ENCODE results near the gene MYO10.

Gene MYO10

DNA sequence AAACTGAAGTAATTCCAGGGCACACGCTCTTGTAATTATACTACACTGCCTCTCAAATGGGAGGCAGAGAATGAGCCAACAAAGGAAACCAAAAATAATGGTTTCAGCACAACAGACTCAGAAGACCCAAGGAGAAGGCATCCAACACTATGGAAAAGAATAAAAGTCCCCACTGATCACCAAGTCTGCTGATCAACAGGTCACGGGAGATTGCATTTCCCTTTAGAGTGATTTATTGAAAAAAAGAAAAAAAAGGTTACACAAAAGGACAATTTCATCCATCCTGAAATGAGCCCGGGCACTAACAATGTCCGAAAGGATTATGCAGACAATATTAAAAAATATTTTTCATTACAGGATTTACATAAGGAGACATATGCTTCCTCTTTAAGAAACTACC, 28.8 kb downstream of the MYO10 start:
- DNase-seq (ENCODE audit: insufficient read length, low spot score) = no peak
- no peak for TF ChIP-seq POLR2AphosphoS5 (IDR thresholded peaks at IDR 0.05; ENCODE audit: low read depth, low read length)
- TF ChIP-seq POU2F2 (IDR thresholded peaks at IDR 0.05; ENCODE audit: low read depth, low read length) = no peak
- TF ChIP-seq TAF1 (IDR thresholded peaks at IDR 0.05; ENCODE audit: low read depth, low read length) = no peak
- TF ChIP-seq PAX5 (IDR thresholded peaks at IDR 0.05; ENCODE audit: insufficient read depth, low read length, severe bottlenecking) = no peak
- no peak for TF ChIP-seq SPI1 (IDR thresholded peaks at IDR 0.05; ENCODE audit: low read depth, low read length)
- no peak for TF ChIP-seq POLR2A (IDR thresholded peaks at IDR 0.05; ENCODE audit: low read depth, low read length)
- no peak for FAIRE-seq

DNA sequence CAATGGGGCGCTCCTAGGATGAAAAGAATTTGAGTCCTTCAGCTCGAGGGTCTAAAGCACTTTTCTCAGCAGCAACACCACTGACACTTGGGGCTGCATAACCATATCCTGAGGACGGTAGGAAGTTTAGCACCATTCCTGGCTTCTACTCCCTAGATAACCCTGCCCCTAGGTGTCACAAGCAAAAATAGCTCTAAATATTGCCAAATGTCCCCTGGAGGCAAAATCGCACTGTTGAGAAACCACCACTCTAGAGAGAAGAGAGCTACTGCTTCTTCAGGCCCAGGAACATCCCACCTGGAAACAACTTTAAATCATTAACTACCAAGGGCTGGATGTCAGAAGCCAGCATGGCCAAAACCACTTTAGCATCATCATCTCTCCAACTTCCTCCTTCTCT, 29.8 kb downstream of the MYO10 start:
- FAIRE-seq (no peak), DNase-seq (ENCODE audit: insufficient read length, low spot score) (no peak)
- no peak for TF ChIP-seq PAX5 (IDR thresholded peaks at IDR 0.05; ENCODE audit: insufficient read depth, low read length, severe bottlenecking)
- TF ChIP-seq POLR2AphosphoS5 (IDR thresholded peaks at IDR 0.05; ENCODE audit: low read depth, low read length) = no peak
- TF ChIP-seq POU2F2 (IDR thresholded peaks at IDR 0.05; ENCODE audit: low read depth, low read length) = no peak
- no peak for TF ChIP-seq TAF1 (IDR thresholded peaks at IDR 0.05; ENCODE audit: low read depth, low read length)
- TF ChIP-seq POLR2A (IDR thresholded peaks at IDR 0.05; ENCODE audit: low read depth, low read length) = no peak
- TF ChIP-seq SPI1 (IDR thresholded peaks at IDR 0.05; ENCODE audit: low read depth, low read length) = no peak

DNA sequence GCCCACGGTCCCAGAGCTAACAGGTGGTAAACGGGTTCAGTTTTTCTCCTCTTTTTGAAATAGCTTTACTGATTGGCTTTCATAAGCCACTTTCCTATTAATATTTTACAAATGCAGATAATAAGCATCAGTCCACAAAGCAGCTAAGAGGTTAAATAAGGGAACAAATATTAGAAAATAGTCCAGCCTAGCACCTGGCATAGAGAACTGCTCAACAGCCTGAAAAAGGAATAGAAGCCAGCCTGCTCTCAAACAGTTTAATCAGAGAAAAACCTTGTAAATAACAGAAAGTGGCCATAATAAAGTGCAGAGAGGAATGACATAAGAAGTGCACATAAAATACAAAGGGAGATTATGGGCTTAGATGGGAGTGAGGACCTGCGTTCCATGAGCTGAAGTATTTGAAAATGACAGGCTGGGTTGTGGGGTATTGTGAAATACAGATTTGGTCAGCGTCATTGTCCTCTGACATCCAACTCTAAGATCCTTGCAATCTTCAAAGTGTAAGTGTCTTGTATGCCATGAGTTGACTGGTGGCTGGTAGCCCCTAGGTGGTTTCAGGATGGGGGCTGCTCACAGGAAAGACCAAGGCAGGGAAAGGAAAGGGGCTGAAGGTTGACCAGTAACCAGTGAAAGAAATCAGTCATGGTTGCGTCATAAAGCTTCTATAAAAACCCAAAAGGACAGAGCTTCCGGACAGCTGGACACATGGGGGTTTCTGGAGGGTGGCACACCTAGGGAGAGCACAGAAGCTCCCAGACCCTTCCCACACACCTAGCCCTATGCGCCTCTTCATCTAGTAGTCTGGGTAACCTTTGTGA, 32.4 kb downstream of the MYO10 start:
- TF ChIP-seq POLR2AphosphoS5 (IDR thresholded peaks at IDR 0.05; ENCODE audit: low read depth, low read length) (no peak), POU2F2 (IDR thresholded peaks at IDR 0.05; ENCODE audit: low read depth, low read length) (no peak), SPI1 (IDR thresholded peaks at IDR 0.05; ENCODE audit: low read depth, low read length) (no peak), TAF1 (IDR thresholded peaks at IDR 0.05; ENCODE audit: low read depth, low read length) (no peak), PAX5 (IDR thresholded peaks at IDR 0.05; ENCODE audit: insufficient read depth, low read length, severe bottlenecking) (no peak), POLR2A (IDR thresholded peaks at IDR 0.05; ENCODE audit: low read depth, low read length) (no peak)
- FAIRE-seq (no peak), DNase-seq (ENCODE audit: insufficient read length, low spot score) (no peak)

DNA sequence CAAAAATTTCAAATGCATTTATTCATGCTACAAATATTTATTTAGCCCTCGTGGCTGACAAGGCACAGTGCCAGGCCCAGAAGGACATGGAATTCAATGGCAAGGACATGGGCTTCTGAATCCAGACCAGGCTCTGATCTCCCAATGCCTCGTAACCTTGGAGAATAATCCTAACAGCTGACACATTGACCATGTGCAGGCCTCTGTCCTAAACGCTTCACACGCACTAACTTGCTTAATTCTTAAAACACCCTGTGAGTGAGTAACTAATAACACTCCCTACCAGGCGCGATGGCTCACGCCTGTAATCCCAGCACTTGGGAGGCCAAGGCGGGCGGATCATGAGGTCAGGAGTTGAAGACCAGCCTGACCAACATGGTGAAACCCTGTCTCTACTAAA, 33.2 kb downstream of the MYO10 start:
- no peak for DNase-seq (ENCODE audit: insufficient read length, low spot score)
- no peak for TF ChIP-seq POLR2A (IDR thresholded peaks at IDR 0.05; ENCODE audit: low read depth, low read length)
- no peak for TF ChIP-seq POU2F2 (IDR thresholded peaks at IDR 0.05; ENCODE audit: low read depth, low read length)
- TF ChIP-seq PAX5 (IDR thresholded peaks at IDR 0.05; ENCODE audit: insufficient read depth, low read length, severe bottlenecking) = no peak
- no peak for TF ChIP-seq POLR2AphosphoS5 (IDR thresholded peaks at IDR 0.05; ENCODE audit: low read depth, low read length)
- TF ChIP-seq SPI1 (IDR thresholded peaks at IDR 0.05; ENCODE audit: low read depth, low read length) = no peak
- no peak for TF ChIP-seq TAF1 (IDR thresholded peaks at IDR 0.05; ENCODE audit: low read depth, low read length)
- FAIRE-seq = no peak

DNA sequence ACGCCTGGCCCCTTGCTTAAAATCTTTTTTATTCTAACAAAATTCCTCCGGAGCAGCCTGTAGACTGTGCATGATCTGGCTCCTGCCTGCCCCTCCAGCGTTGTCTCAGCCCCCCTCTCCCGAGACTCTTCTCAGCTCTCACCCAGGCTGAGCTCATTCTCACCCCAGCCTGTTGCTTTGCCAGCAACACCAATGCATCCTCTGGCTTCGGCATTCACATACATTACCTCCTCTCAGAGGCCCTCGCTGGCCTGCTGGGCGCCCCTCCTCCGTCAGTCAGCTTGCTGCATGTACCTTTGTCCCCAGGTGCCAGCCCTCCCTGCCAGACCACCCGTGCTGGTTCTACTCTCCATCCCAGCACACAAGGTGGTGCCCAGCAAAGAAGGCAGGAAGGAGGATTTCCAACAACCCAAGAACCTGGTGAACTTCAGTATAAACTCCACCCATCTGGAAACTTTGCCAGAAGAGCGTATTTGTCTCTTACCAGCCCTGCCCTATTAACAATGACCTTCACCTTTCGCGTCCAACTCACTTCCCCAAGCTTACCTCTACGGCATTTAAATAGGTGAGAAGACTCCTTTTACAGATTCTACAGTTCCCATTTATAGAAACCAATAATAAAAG, 35.0 kb downstream of the MYO10 start:
- TF ChIP-seq POU2F2 (IDR thresholded peaks at IDR 0.05; ENCODE audit: low read depth, low read length) (no peak), PAX5 (IDR thresholded peaks at IDR 0.05; ENCODE audit: insufficient read depth, low read length, severe bottlenecking) (no peak), TAF1 (IDR thresholded peaks at IDR 0.05; ENCODE audit: low read depth, low read length) (no peak), POLR2AphosphoS5 (IDR thresholded peaks at IDR 0.05; ENCODE audit: low read depth, low read length) (no peak), SPI1 (IDR thresholded peaks at IDR 0.05; ENCODE audit: low read depth, low read length) (no peak), POLR2A (IDR thresholded peaks at IDR 0.05; ENCODE audit: low read depth, low read length) (no peak)
- DNase-seq (ENCODE audit: insufficient read length, low spot score) = no peak
- no peak for FAIRE-seq

DNA sequence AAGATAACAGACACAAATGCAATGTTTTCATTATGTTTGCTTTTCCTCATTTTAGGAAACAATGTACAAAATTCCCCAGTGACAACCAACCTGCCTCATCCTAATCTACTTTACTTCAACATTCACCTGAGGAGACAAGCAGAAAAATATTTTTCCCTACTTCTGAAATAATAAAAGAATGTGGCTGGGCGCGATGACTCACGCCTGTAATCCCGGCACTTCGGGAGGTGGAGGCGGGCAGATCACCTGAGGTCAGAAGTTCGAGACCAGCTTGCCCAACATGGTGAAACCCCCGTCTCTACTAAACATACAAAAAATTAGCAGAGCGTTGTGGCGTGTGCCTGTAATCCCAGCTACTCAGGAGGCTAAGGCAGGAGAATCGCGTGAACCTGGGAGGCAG, 36.9 kb downstream of the MYO10 start:
- FAIRE-seq (no peak), DNase-seq (ENCODE audit: insufficient read length, low spot score) (no peak)
- TF ChIP-seq POLR2AphosphoS5 (IDR thresholded peaks at IDR 0.05; ENCODE audit: low read depth, low read length) (no peak), SPI1 (IDR thresholded peaks at IDR 0.05; ENCODE audit: low read depth, low read length) (no peak), POLR2A (IDR thresholded peaks at IDR 0.05; ENCODE audit: low read depth, low read length) (no peak), PAX5 (IDR thresholded peaks at IDR 0.05; ENCODE audit: insufficient read depth, low read length, severe bottlenecking) (no peak), TAF1 (IDR thresholded peaks at IDR 0.05; ENCODE audit: low read depth, low read length) (no peak), POU2F2 (IDR thresholded peaks at IDR 0.05; ENCODE audit: low read depth, low read length) (no peak)

DNA sequence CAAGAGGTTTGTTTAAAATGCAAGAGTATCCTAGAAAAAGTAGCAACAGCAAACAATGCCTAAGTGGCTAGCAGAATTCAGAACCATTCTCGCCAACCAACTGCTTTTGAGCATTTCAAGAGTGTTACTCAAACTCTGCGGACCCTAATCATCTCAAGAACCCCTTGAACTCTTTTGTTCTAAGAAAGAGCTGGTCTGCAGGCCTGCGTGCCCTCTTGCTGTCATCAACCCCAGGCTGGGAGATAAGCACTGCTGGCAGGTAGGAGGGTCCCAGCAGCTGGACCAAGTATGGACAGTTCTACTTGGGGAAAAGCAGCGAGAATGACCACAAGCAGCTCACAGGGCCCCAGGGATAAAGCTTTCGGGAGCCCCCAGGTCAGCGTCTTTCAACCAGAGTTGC, 38.3 kb downstream of the MYO10 start:
- TF ChIP-seq TAF1 (IDR thresholded peaks at IDR 0.05; ENCODE audit: low read depth, low read length) (no peak), SPI1 (IDR thresholded peaks at IDR 0.05; ENCODE audit: low read depth, low read length) (no peak), PAX5 (IDR thresholded peaks at IDR 0.05; ENCODE audit: insufficient read depth, low read length, severe bottlenecking) (no peak), POLR2AphosphoS5 (IDR thresholded peaks at IDR 0.05; ENCODE audit: low read depth, low read length) (no peak)
- DNase-seq (ENCODE audit: insufficient read length, low spot score) (no peak), FAIRE-seq (no peak)

DNA sequence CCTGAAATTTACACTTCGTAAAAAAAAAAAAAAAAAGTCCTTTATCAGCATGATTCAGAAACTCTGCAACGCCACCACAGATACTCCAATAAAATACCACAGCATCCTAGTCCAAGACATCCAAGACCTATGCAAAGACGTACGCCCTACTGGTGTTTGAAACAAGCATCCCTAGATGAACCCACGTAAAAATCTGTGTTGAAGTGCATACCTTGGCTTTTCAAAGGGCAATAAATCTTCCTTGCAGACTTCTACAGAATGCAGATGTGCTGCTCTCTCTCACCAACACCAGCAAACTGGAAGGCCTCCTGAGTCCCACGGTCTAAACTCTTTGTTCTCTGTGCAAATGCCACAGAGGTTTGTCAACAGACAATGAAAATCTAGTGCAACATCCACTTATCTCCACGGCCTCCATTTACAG, 38.8 kb downstream of the MYO10 start:
- no peak for DNase-seq (ENCODE audit: insufficient read length, low spot score)
- FAIRE-seq = no peak

DNA sequence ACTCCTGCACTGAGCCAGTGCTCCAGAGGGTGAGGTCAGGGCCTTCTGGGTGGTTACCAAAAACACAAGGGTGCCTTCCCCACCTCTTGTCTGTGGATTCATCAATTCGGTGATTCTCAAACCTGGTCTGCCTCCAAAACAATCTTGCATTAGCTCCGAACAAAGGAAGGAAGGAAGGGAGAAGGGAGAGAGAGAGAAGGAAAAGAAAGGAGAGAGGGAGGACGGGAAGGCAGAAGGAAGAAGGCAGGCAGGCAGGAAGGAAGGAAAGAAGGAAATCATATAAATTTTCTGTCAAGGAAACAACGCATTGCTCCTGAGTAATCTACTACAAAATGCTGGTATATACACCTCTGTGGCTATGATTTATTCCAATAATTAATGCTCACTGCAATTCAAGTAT, 39.3 kb downstream of the MYO10 start:
- no peak for DNase-seq (ENCODE audit: insufficient read length, low spot score)
- no peak for TF ChIP-seq POLR2AphosphoS5 (IDR thresholded peaks at IDR 0.05; ENCODE audit: low read depth, low read length)
- no peak for TF ChIP-seq POU2F2 (IDR thresholded peaks at IDR 0.05; ENCODE audit: low read depth, low read length)
- no peak for TF ChIP-seq SPI1 (IDR thresholded peaks at IDR 0.05; ENCODE audit: low read depth, low read length)
- no peak for TF ChIP-seq PAX5 (IDR thresholded peaks at IDR 0.05; ENCODE audit: insufficient read depth, low read length, severe bottlenecking)
- TF ChIP-seq POLR2A (IDR thresholded peaks at IDR 0.05; ENCODE audit: low read depth, low read length) = no peak
- no peak for TF ChIP-seq TAF1 (IDR thresholded peaks at IDR 0.05; ENCODE audit: low read depth, low read length)
- no peak for FAIRE-seq

More for the DNA sequence above, 38.8 kb downstream of the MYO10 start:
- no peak for TF ChIP-seq SPI1 (IDR thresholded peaks at IDR 0.05; ENCODE audit: low read depth, low read length)
- no peak for TF ChIP-seq POU2F2 (IDR thresholded peaks at IDR 0.05; ENCODE audit: low read depth, low read length)
- TF ChIP-seq PAX5 (IDR thresholded peaks at IDR 0.05; ENCODE audit: insufficient read depth, low read length, severe bottlenecking) = no peak
